ENCODE measurements around the gene SGSM1.

The SGSM1 gene

GRCh38 chr22:24926428-24926725 lies 120.4 kb downstream of the SGSM1 start:
- Histone ChIP-seq H3K4me3 (ENCODE audit: low read length) (no peak overlapping the region), H3K9me3 (ENCODE audit: control insufficient read depth, low read depth, low read length) (no peaks in the 10 kb centered on the region), H3K9ac (ENCODE audit: low read length) (no peak overlapping the region), H3K27me3 (ENCODE audit: control insufficient read depth, insufficient read depth, low read length) (no peaks in the 10 kb centered on the region), H3K27ac (ENCODE audit: low read length) (no peak overlapping the region), H3K4me1 (ENCODE audit: control insufficient read depth, low read depth, low read length) (peaks cover 3% of the 10 kb centered on the region), H3K36me3 (ENCODE audit: control insufficient read depth, low read depth, low read length) (no peaks in the 10 kb centered on the region)

- H3K4me1 ChIP-seq (ENCODE audit: control insufficient read depth, low read depth, low read length), result peaks cover 3% of the 10 kb centered on the region
- H3K9me3 ChIP-seq (ENCODE audit: control insufficient read depth, low read depth, low read length), result no peaks in the 10 kb centered on the region
- H3K36me3 ChIP-seq (ENCODE audit: control insufficient read depth, low read depth, low read length), result no peaks in the 10 kb centered on the region
- no peak overlapping the region for H3K9ac ChIP-seq (ENCODE audit: low read length)
- no peak overlapping the region for H3K4me3 ChIP-seq (ENCODE audit: low read length)
- no peak overlapping the region for H3K27ac ChIP-seq (ENCODE audit: low read length)
- no peaks in the 10 kb centered on the region for H3K27me3 ChIP-seq (ENCODE audit: control insufficient read depth, insufficient read depth, low read length)
Measured at GRCh38 chr22:24926849-24927579, 121.0 kb downstream of the SGSM1 start.

GRCh38 chr22:24928322-24928721 lies 122.3 kb downstream of the SGSM1 start:
- Histone ChIP-seq H3K9me3 (ENCODE audit: control insufficient read depth, low read depth, low read length) (no peaks in the 10 kb centered on the region), H3K4me1 (ENCODE audit: control insufficient read depth, low read depth, low read length) (peaks cover 3% of the 10 kb centered on the region), H3K27ac (ENCODE audit: low read length) (no peak overlapping the region), H3K27me3 (ENCODE audit: control insufficient read depth, insufficient read depth, low read length) (no peaks in the 10 kb centered on the region), H3K4me3 (ENCODE audit: low read length) (no peak overlapping the region), H3K36me3 (ENCODE audit: control insufficient read depth, low read depth, low read length) (no peaks in the 10 kb centered on the region), H3K9ac (ENCODE audit: low read length) (no peak overlapping the region)

- Histone ChIP-seq H3K36me3 (ENCODE audit: control insufficient read depth, low read depth, low read length) (no peaks in the 10 kb centered on the region), H3K4me3 (ENCODE audit: low read length) (no peak overlapping the region), H3K4me1 (ENCODE audit: control insufficient read depth, low read depth, low read length) (no peaks in the 10 kb centered on the region), H3K9ac (ENCODE audit: low read length) (no peak overlapping the region), H3K9me3 (ENCODE audit: control insufficient read depth, low read depth, low read length) (no peaks in the 10 kb centered on the region), H3K27ac (ENCODE audit: low read length) (no peak overlapping the region), H3K27me3 (ENCODE audit: control insufficient read depth, insufficient read depth, low read length) (no peaks in the 10 kb centered on the region)
Measured at GRCh38 chr22:24930678-24931077, 124.7 kb downstream of the SGSM1 start.

- Histone ChIP-seq H3K4me3 (ENCODE audit: low read length) (no peak overlapping the region), H3K27me3 (ENCODE audit: control insufficient read depth, insufficient read depth, low read length) (no peaks in the 10 kb centered on the region), H3K27ac (ENCODE audit: low read length) (no peak overlapping the region), H3K4me1 (ENCODE audit: control insufficient read depth, low read depth, low read length) (no peaks in the 10 kb centered on the region), H3K9ac (ENCODE audit: low read length) (no peak overlapping the region), H3K36me3 (ENCODE audit: control insufficient read depth, low read depth, low read length) (no peaks in the 10 kb centered on the region), H3K9me3 (ENCODE audit: control insufficient read depth, low read depth, low read length) (no peaks in the 10 kb centered on the region)
Measured at GRCh38 chr22:24935771-24936483, 129.9 kb downstream of the SGSM1 start.

GRCh38 chr22:24937114-24937513 lies 131.1 kb downstream of the SGSM1 start:
- Histone ChIP-seq H3K9ac (ENCODE audit: low read length) (no peak overlapping the region), H3K27me3 (ENCODE audit: control insufficient read depth, insufficient read depth, low read length) (no peaks in the 10 kb centered on the region), H3K9me3 (ENCODE audit: control insufficient read depth, low read depth, low read length) (no peaks in the 10 kb centered on the region), H3K4me1 (ENCODE audit: control insufficient read depth, low read depth, low read length) (no peaks in the 10 kb centered on the region), H3K4me3 (ENCODE audit: low read length) (no peak overlapping the region), H3K36me3 (ENCODE audit: control insufficient read depth, low read depth, low read length) (no peaks in the 10 kb centered on the region), H3K27ac (ENCODE audit: low read length) (no peak overlapping the region)

- Histone ChIP-seq H3K36me3 (ENCODE audit: control insufficient read depth, low read depth, low read length) (no peaks in the 10 kb centered on the region), H3K27ac (ENCODE audit: low read length) (no peak overlapping the region), H3K27me3 (ENCODE audit: control insufficient read depth, insufficient read depth, low read length) (no peaks in the 10 kb centered on the region), H3K4me3 (ENCODE audit: low read length) (no peak overlapping the region), H3K9me3 (ENCODE audit: control insufficient read depth, low read depth, low read length) (no peaks in the 10 kb centered on the region), H3K4me1 (ENCODE audit: control insufficient read depth, low read depth, low read length) (no peaks in the 10 kb centered on the region), H3K9ac (ENCODE audit: low read length) (no peak overlapping the region)
Measured at GRCh38 chr22:24938741-24939341, 132.8 kb downstream of the SGSM1 start.

GRCh38 chr22:24942301-24942700 lies 136.3 kb downstream of the SGSM1 start:
- no peaks in the 10 kb centered on the region for H3K9me3 ChIP-seq (ENCODE audit: control insufficient read depth, low read depth, low read length)
- no peak overlapping the region for H3K27ac ChIP-seq (ENCODE audit: low read length)
- H3K36me3 ChIP-seq (ENCODE audit: control insufficient read depth, low read depth, low read length), result no peaks in the 10 kb centered on the region
- no peak overlapping the region for H3K4me3 ChIP-seq (ENCODE audit: low read length)
- H3K27me3 ChIP-seq (ENCODE audit: control insufficient read depth, insufficient read depth, low read length), result no peaks in the 10 kb centered on the region
- no peaks in the 10 kb centered on the region for H3K4me1 ChIP-seq (ENCODE audit: control insufficient read depth, low read depth, low read length)
- H3K9ac ChIP-seq (ENCODE audit: low read length), result no peak overlapping the region

GRCh38 chr22:24944217-24944937 lies 138.4 kb downstream of the SGSM1 start:
- Histone ChIP-seq H3K27me3 (ENCODE audit: control insufficient read depth, insufficient read depth, low read length) (no peaks in the 10 kb centered on the region), H3K4me3 (ENCODE audit: low read length) (no peak overlapping the region), H3K9me3 (ENCODE audit: control insufficient read depth, low read depth, low read length) (no peaks in the 10 kb centered on the region), H3K27ac (ENCODE audit: low read length) (no peak overlapping the region), H3K36me3 (ENCODE audit: control insufficient read depth, low read depth, low read length) (no peaks in the 10 kb centered on the region), H3K9ac (ENCODE audit: low read length) (no peak overlapping the region), H3K4me1 (ENCODE audit: control insufficient read depth, low read depth, low read length) (peaks cover 3% of the 10 kb centered on the region)

- no peak overlapping the region for H3K4me3 ChIP-seq (ENCODE audit: low read length)
- H3K9me3 ChIP-seq (ENCODE audit: control insufficient read depth, low read depth, low read length), result no peaks in the 10 kb centered on the region
- H3K36me3 ChIP-seq (ENCODE audit: control insufficient read depth, low read depth, low read length), result no peaks in the 10 kb centered on the region
- H3K27me3 ChIP-seq (ENCODE audit: control insufficient read depth, insufficient read depth, low read length), result no peaks in the 10 kb centered on the region
- no peak overlapping the region for H3K27ac ChIP-seq (ENCODE audit: low read length)
- peaks cover 13% of the 10 kb centered on the region for H3K4me1 ChIP-seq (ENCODE audit: control insufficient read depth, low read depth, low read length)
- no peak overlapping the region for H3K9ac ChIP-seq (ENCODE audit: low read length)
Measured at GRCh38 chr22:24945430-24945829, 139.4 kb downstream of the SGSM1 start.

- Histone ChIP-seq H3K4me1 (ENCODE audit: control insufficient read depth, low read depth, low read length) (peaks cover 17% of the 10 kb centered on the region), H3K27ac (ENCODE audit: low read length) (no peak overlapping the region), H3K27me3 (ENCODE audit: control insufficient read depth, insufficient read depth, low read length) (no peaks in the 10 kb centered on the region), H3K9ac (ENCODE audit: low read length) (no peak overlapping the region), H3K36me3 (ENCODE audit: control insufficient read depth, low read depth, low read length) (no peaks in the 10 kb centered on the region), H3K4me3 (ENCODE audit: low read length) (no peak overlapping the region), H3K9me3 (ENCODE audit: control insufficient read depth, low read depth, low read length) (no peaks in the 10 kb centered on the region)
Measured at GRCh38 chr22:24947383-24947782, 141.4 kb downstream of the SGSM1 start.
